ENCODE data around the gene LARGE1. TPM values are rescaled to one million over a fixed set of nuclear protein-coding genes. Genes with fewer than 3 reads are reported as not detected.

Gene LARGE1
- total RNA-seq, 1 donor: 22.8 TPM

DNA sequence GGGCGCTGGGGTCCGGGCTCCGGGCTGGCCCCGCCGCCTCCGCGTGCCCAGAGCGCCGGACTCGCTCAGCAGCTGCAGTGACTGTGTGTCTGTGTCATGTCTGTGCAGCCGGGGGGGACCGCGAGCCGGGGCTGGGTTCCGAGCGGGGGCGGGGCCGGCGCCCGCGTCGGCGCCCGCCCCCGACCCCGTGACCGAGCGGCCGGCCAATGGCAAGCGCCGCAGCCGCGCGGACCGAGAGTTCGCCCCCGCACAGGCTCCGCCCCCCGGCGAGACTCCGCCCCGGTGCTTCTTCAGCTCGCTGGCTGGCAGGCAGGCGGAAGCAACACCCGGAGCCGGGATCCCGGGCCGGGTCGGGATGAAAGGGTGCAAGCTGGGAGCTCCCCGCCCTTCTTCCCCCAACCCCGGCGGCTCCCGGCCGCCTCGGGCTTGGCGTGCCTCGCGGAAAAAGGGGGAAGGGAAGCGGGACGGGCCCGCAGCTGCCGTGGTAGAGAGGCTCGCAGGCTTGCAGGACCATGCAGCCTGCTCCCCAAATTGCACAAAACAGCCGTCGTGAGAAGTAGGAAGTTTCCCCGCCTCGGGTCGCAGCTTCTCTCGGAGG is 750 bp upstream of the LARGE1 start:
- peak; percentile 100 for DNase-seq (ENCODE audit: insufficient read length, low spot score, missing footprints)

GRCh38 chr22:33919391-33920196 is 682 bp downstream of the LARGE1 start:
- peak overlapping the region; percentile 77 for H2AFZ ChIP-seq (ENCODE audit: low read length)
- peaks cover 3% of the 10 kb centered on the region for H3K27me3 ChIP-seq (ENCODE audit: insufficient read depth, low read length)
- peaks cover 10% of the 10 kb centered on the region for H4K20me1 ChIP-seq (ENCODE audit: insufficient read depth, low read length)
- H3K36me3 ChIP-seq (ENCODE audit: insufficient read depth, low read length): no peaks in the 10 kb centered on the region
- H3K27ac ChIP-seq (ENCODE audit: low read depth, low read length): no peak overlapping the region
- peaks cover 13% of the 10 kb centered on the region for H3K4me1 ChIP-seq (ENCODE audit: insufficient read depth, low read length)
- H3K79me2 ChIP-seq (ENCODE audit: insufficient read depth, low read length): peaks cover 4% of the 10 kb centered on the region
- peak; percentile 76 for DNase-seq (ENCODE audit: insufficient read length, low spot score, missing footprints)
- TF ChIP-seq CTCF (IDR thresholded peaks at IDR 0.05; ENCODE audit: extremely low read depth, low read depth, low read length): no peak
- no peaks in the 10 kb centered on the region for H3K9me3 ChIP-seq (ENCODE audit: low read depth, low read length)
- H3K4me3 ChIP-seq (ENCODE audit: insufficient read depth, low read length): peak overlapping the region; percentile 74
- H3K4me2 ChIP-seq (ENCODE audit: insufficient read depth, low read length): peak overlapping the region; percentile 80

More for the DNA sequence above, 750 bp upstream of the LARGE1 start:
- Histone ChIP-seq H3K79me2 (ENCODE audit: insufficient read depth, low read length) (peaks cover 4% of the 10 kb centered on the region), H3K27ac (ENCODE audit: low read depth, low read length) (no peak overlapping the region), H3K4me2 (ENCODE audit: insufficient read depth, low read length) (peak overlapping the region; percentile 97), H3K4me3 (ENCODE audit: insufficient read depth, low read length) (peak overlapping the region; percentile 79), H3K4me1 (ENCODE audit: insufficient read depth, low read length) (peaks cover 13% of the 10 kb centered on the region), H2AFZ (ENCODE audit: low read length) (peak overlapping the region; percentile 96), H4K20me1 (ENCODE audit: insufficient read depth, low read length) (peaks cover 10% of the 10 kb centered on the region), H3K36me3 (ENCODE audit: insufficient read depth, low read length) (no peaks in the 10 kb centered on the region), H3K9me3 (ENCODE audit: low read depth, low read length) (no peaks in the 10 kb centered on the region), H3K27me3 (ENCODE audit: insufficient read depth, low read length) (peaks cover 8% of the 10 kb centered on the region)
- no peak for TF ChIP-seq CTCF (IDR thresholded peaks at IDR 0.05; ENCODE audit: extremely low read depth, low read depth, low read length)

DNA sequence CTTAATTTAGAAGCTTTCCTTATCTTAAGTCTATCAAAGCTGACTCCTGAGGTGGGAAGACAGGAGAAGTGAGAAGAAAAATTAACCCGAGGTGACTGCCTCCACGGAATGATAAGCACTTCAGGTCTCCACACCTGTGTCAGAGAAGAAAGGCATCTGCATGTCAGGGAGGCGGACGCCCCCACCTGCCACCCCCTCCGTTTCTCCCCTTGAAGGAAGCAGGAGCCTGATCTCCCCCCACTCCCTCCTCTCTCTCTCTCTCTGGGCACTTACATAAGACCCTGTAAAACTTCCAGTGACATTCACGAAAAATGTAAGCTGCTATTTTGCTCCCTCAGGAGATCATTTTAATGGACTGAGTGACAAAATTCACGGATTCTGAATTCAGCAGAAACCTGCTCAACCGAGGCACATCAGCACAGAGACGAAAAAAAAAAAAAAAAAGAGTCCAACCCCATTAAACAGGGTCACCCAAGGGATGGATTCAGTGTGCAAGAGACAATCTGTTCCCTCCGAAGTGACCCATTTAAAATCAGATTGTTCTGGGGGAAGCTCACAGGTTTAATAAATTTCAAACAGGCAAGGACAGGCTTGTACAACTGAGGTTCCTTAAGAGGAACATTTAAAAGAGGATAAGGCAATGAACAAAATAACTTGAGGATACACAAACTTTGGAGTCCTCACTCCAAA is 1.5 kb downstream of the LARGE1 start:
- no peak overlapping the region for H2AFZ ChIP-seq (ENCODE audit: low read length)
- no peak for TF ChIP-seq CTCF (IDR thresholded peaks at IDR 0.05; ENCODE audit: extremely low read depth, low read depth, low read length)
- H3K4me2 ChIP-seq (ENCODE audit: insufficient read depth, low read length): peak overlapping the region; percentile 80
- no peaks in the 10 kb centered on the region for H3K36me3 ChIP-seq (ENCODE audit: insufficient read depth, low read length)
- H4K20me1 ChIP-seq (ENCODE audit: insufficient read depth, low read length): peaks cover 10% of the 10 kb centered on the region
- H3K27me3 ChIP-seq (ENCODE audit: insufficient read depth, low read length): peaks cover 3% of the 10 kb centered on the region
- DNase-seq (ENCODE audit: insufficient read length, low spot score, missing footprints): no peak
- peak overlapping the region; percentile 74 for H3K4me3 ChIP-seq (ENCODE audit: insufficient read depth, low read length)
- no peaks in the 10 kb centered on the region for H3K9me3 ChIP-seq (ENCODE audit: low read depth, low read length)
- peaks cover 13% of the 10 kb centered on the region for H3K4me1 ChIP-seq (ENCODE audit: insufficient read depth, low read length)
- peaks cover 4% of the 10 kb centered on the region for H3K79me2 ChIP-seq (ENCODE audit: insufficient read depth, low read length)
- no peak overlapping the region for H3K27ac ChIP-seq (ENCODE audit: low read depth, low read length)

All from osteoblast (primary cell).